ENCODE results near the gene GRK4. TPM values are rescaled to one million over a fixed set of nuclear protein-coding genes. Genes with fewer than 3 reads are reported as not detected.

The GRK4 gene
- total and polyA plus RNA-seq, 2 of the 8 experiments (the other 6 are each of a cell fraction or from before 2014, with no cell fraction given) = 0.77 to 1.8 TPM

GRCh38 chr4:2924765-2925301 is 38.5 kb upstream of the GRK4 start:
- no peaks in the 10 kb centered on the region for H3K23me2 ChIP-seq (ENCODE audit: low read depth, low read length)
- H4K8ac ChIP-seq (ENCODE audit: extremely low read depth, insufficient read depth, low read length) = no peak overlapping the region; the same call in 1 of the 2 replicates
- H3K4me3 ChIP-seq (ENCODE audit: extremely low read depth in 1 of 4, insufficient read depth in 2 of 4, low read depth in 3 of 4, low read length in 4 of 4) = no peak overlapping the region
- peak overlapping the region; percentile 53; the same call in 1 of the 2 replicates for H2AK5ac ChIP-seq (ENCODE audit: low read depth, low read length)
- peak overlapping the region; percentile 97; the same call in 1 of the 2 replicates for H2BK12ac ChIP-seq (ENCODE audit: low read depth, low read length)
- CTCF ChIA-PET (ENCODE audit: partially characterized antibody) = interaction anchor here (0.7 to 3.7 kb wide), 2 partner anchors 12 to 139 kb away, joined by 3 to 13 read pairs; no protein-coding TSS in a partner anchor
- no peak overlapping the region for H3K4me2 ChIP-seq (ENCODE audit: insufficient read depth in 1 of 2, low read depth in 2 of 2, low read length in 2 of 2)
- no peak overlapping the region for H3K14ac ChIP-seq (ENCODE audit: insufficient read length)
- H3K9ac ChIP-seq (replicated peaks in 1 of 4; ENCODE audit: extremely low read depth in 1 of 4, low read depth in 3 of 4, low read length in 3 of 4) = no peak overlapping the region
- no peak overlapping the region for H2BK120ac ChIP-seq (replicated peaks; ENCODE audit: low read depth, low read length)
- no peak overlapping the region for H2BK20ac ChIP-seq (ENCODE audit: low read length)
- no peaks in the 10 kb centered on the region; the same call in none of the 2 replicates for H3K79me1 ChIP-seq (ENCODE audit: low read depth, low read length)
- no peak overlapping the region for H4K5ac ChIP-seq (ENCODE audit: insufficient read length, low read depth, low read length)
- no peak for DNase-seq (ENCODE audit: low read depth in 1 of 2, low spot score in 2 of 2)
- no peaks in the 10 kb centered on the region; a peak in 2 of 4 replicates for H3K79me2 ChIP-seq (ENCODE audit: control insufficient read depth in 1 of 2, insufficient read depth in 2 of 2, low read length in 2 of 2)
- H2BK15ac ChIP-seq (ENCODE audit: low read length) = 0 out of 2 replicates have a peak overlapping the region, but pooled peaks have one; percentile 61
- H3K4me1 ChIP-seq (replicated peaks in 1 of 4; ENCODE audit: control insufficient read depth in 3 of 4, insufficient read depth in 4 of 4, low read length in 3 of 4) = peaks cover 3 to 14% (median 8%) of the 10 kb centered on the region in 4 experiments; a peak in 6 of 7 replicates
- H4K20me1 ChIP-seq (replicated peaks in 1 of 2; ENCODE audit: control insufficient read depth in 1 of 2, insufficient read depth in 2 of 2, low read length in 2 of 2) = peaks cover 0 to 4% of the 10 kb centered on the region in 2 experiments
- H3K18ac ChIP-seq (ENCODE audit: extremely low read depth, low read length) = no peak overlapping the region
- H3K36me3 ChIP-seq (ENCODE audit: control insufficient read depth in 2 of 4, insufficient read depth in 4 of 4, low read length in 3 of 4) = peaks cover 4 to 26% (median 15%) of the 10 kb centered on the region in 4 experiments
- H3K9me3 ChIP-seq (ENCODE audit: insufficient read depth in 2 of 2, low read depth in 1 of 2, low read length in 1 of 2) = peaks cover 0 to 8% of the 10 kb centered on the region in 2 experiments; a peak in 1 of 4 replicates
- no peak overlapping the region for H3K27ac ChIP-seq (ENCODE audit: low read depth, low read length)
- no peak overlapping the region for H4K91ac ChIP-seq (replicated peaks; ENCODE audit: insufficient read length, low read length)
- no peak overlapping the region for H2AFZ ChIP-seq (ENCODE audit: low read length)
- H2BK5ac ChIP-seq (ENCODE audit: low read depth, low read length) = peak overlapping the region; percentile 84
- no peak overlapping the region for H3K56ac ChIP-seq (replicated peaks; ENCODE audit: insufficient read length, low read depth, low read length)
- H3K27me3 ChIP-seq (replicated peaks in 1 of 4; ENCODE audit: control insufficient read depth in 3 of 4, extremely low read depth in 1 of 4, insufficient read depth in 3 of 4, low read length in 3 of 4) = no peaks in the 10 kb centered on the region
- POLR2A ChIA-PET (ENCODE audit: partially characterized antibody) = interaction anchor here (0.7 to 5.7 kb wide), 5 partner anchors 10 to 37 kb away, joined by 3 to 45 read pairs (median 5); no protein-coding TSS in a partner anchor
- no peak overlapping the region for H3K23ac ChIP-seq (ENCODE audit: insufficient read length)
- FAIRE-seq = no peak
- 95% methylated on average over 7 of the region's 7 CpGs; no CpG with 5 or more reads in 1 of the 2 experiments for WGBS, 2 experiments (ENCODE audit: extremely low coverage in 1 of 2, insufficient coverage in 1 of 2, insufficient read length in 1 of 2, insufficient replicate concordance in 2 of 2, low coverage in 1 of 2, low lambda C conversion rate in 2 of 2, missing lambda C conversion rate in 1 of 2)
- H3K4ac ChIP-seq (replicated peaks; ENCODE audit: insufficient read length, low read depth, low read length) = no peak overlapping the region
- TF ChIP-seq SP4 (IDR thresholded peaks at IDR 0.05; ENCODE audit: low read length) = no peak
- no peak for TF ChIP-seq BCL11A (IDR thresholded peaks at IDR 0.05; ENCODE audit: low read depth in 2 of 2, low read length in 2 of 2)
- TF ChIP-seq EP300 (IDR thresholded peaks at IDR 0.05; ENCODE audit: borderline replicate concordance in 1 of 2, low read depth in 2 of 2, low read length in 2 of 2) = no peak
- no peak for TF ChIP-seq BRCA1 (IDR thresholded peaks at IDR 0.05; ENCODE audit: low read depth, low read length)
- TF ChIP-seq RBBP5 (IDR thresholded peaks at IDR 0.05; ENCODE audit: borderline replicate concordance, low read depth, low read length) = no peak
- no peak for TF ChIP-seq TCF12 (IDR thresholded peaks at IDR 0.05; ENCODE audit: low read depth, low read length)
- no peak for TF ChIP-seq KDM4A (IDR thresholded peaks at IDR 0.05; ENCODE audit: low read depth, low read length, severe bottlenecking)
- no peak for TF ChIP-seq ZNF274 (IDR thresholded peaks at IDR 0.05; ENCODE audit: borderline replicate concordance, extremely low read depth, low read length)
